Gastrocnemius medialis (tissue), 4 donors: ENCODE measurements around the gene MED12.

Source experiments
- POLR2A ChIP-seq, 2 donors: fragments of 450-650 bp; IDR thresholded peaks; one replicate each; pipeline ENCODE4 v1.6.1; 2017; ENCODE audit warnings: antibody characterized with exemption in 2 of 2, mild to moderate bottlenecking in 2 of 2, moderate library complexity in 2 of 2
- TF ChIP-seq, protein P1 (sequence below), 5 experiments: fragments of 450-650 bp in 3 of 5; fragments of 200-600 bp in 2 of 5; sonication (generic) in 2 of 5; IDR thresholded peaks in 4 of 5; conservative IDR thresholded peaks in 1 of 5; 1 replicate in 4 of 5; 2 replicates in 1 of 5; pipeline ENCODE4 v1.5.1; 2016 to 2019; ENCODE audit warnings: antibody characterized with exemption in 5 of 5, mild to moderate bottlenecking in 3 of 5, moderate library complexity in 3 of 5

DNA sequence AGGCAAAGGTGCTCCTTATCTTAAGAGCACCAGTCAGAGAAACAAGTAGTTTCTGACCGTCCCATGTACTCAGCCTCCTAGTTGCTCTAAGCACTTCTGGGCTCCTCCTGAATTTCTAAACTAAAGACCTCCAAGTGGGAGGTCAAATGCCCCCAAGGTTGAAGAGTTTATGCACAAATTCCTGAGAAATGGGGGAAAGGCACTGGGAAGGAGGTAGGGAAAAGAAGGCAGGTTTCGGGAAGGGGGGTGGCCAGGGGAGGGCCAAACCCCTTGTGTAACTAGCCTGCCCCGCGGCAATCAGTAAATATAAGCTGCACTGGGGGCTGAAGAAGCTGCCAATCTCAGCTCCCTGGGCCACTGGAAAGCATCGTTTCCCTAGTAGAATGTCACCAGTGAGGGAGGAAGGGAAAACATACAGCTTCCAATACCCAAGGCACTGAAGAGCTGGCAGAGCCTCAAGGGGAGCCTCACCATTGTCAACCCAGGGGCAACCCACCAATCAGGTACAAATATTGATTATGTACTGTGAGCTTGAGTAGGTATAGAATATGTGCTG is 19.4 kb upstream of the MED12 start:
- TF ChIP-seq, protein P1, sequence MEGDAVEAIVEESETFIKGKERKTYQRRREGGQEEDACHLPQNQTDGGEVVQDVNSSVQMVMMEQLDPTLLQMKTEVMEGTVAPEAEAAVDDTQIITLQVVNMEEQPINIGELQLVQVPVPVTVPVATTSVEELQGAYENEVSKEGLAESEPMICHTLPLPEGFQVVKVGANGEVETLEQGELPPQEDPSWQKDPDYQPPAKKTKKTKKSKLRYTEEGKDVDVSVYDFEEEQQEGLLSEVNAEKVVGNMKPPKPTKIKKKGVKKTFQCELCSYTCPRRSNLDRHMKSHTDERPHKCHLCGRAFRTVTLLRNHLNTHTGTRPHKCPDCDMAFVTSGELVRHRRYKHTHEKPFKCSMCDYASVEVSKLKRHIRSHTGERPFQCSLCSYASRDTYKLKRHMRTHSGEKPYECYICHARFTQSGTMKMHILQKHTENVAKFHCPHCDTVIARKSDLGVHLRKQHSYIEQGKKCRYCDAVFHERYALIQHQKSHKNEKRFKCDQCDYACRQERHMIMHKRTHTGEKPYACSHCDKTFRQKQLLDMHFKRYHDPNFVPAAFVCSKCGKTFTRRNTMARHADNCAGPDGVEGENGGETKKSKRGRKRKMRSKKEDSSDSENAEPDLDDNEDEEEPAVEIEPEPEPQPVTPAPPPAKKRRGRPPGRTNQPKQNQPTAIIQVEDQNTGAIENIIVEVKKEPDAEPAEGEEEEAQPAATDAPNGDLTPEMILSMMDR (IDR thresholded peaks at IDR 0.05 in 4 of 5, conservative IDR thresholded peaks at IDR 0.05 in 1 of 5), result no peak
- no peak for TF ChIP-seq POLR2A (IDR thresholded peaks at IDR 0.05)
